C1 segment of cervical spinal cord (tissue), 14 donors: ENCODE results near the gene RNF208.

Source experiments
- DNase-seq, 14 donors: peaks; one replicate each; lab custom pipeline; 2025; lab: John Stamatoyannopoulos, UW

The RNF208 gene, protein sequence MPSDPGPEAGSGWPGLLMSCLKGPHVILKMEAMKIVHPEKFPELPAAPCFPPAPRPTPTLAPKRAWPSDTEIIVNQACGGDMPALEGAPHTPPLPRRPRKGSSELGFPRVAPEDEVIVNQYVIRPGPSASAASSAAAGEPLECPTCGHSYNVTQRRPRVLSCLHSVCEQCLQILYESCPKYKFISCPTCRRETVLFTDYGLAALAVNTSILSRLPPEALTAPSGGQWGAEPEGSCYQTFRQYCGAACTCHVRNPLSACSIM

GRCh38 chr9:137222190-137223077 lies at the start of gene RNF208:
TSS of gene RNF208 (minus strand) at chr9:137222240. CDS start at chr9:137221212, 1,028 bp downstream.
- DNase-seq, result peak in 5 of 14 donors; percentile 40 to 58 (median 46)

DNA sequence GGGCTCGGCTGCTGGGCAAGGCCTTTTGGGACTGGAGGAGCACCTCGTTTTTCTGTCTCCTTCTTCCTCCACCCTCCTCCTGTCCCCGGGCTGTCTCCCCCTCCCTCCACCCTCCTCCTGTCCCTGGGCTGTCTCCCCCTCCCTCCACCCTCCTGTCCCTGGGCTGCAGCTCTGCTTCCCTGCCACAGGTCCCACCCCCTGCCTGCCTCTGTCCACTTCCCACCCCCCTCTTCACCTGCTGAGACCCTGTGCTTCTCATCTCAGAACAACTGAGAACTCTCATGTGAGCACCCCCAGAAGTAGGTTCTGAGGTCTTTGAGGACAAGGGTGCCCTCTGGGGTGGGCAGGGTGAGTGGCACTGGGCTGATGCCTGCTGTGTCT lies 49.6 kb upstream of the RNF208 start:
- DNase-seq, result no peak

GRCh38 chr9:137270929-137271695 lies 49.1 kb upstream of the RNF208 start:
- no peak for DNase-seq

GRCh38 chr9:137269231-137269772 lies 47.3 kb upstream of the RNF208 start:
- no peak for DNase-seq

GRCh38 chr9:137268538-137269201 lies 46.6 kb upstream of the RNF208 start:
- DNase-seq, result no peak

- DNase-seq, result no peak
Measured at GRCh38 chr9:137267933-137268355, 45.9 kb upstream of the RNF208 start.

DNA sequence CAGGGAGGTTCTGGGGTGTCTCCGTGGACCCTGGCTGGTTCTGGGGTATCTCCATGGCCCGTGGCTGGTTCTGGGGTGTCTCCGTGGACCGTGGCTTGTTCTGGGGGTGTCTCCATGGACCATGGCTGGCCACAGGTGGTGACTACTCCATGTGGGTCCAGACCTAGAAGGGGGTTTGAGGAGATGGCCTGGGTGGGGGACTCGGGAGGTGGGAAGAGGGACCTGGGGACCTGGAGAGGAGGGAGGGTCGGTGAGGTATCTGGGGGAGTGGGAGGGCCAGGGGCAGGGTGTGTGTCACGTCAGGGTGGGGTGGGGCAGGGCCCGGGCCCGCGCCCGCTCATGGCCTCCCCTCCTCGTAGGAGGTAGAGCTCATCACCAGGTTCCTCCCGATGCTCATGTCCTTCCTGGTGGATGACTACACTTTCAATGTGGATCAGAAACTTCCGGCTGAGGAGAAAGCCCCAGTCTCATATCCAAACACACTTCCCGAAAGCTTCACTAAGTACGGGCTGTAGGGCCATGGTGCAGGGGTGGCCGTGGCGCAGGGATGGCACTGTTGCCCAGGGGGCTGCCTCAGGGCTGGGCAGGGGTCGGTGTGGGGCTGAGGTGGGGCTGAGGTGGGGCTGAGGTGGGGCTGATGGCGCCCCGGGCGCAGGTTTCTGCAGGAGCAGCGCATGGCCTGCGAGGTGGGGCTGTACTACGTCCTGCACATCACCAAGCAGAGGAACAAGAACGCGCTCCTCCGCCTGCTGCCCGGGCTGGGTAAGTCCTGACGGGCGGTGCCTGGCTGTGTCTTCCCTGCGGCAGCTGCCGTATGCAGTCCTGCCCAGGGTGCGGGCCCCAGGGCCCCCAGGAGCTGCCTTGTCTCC lies 44.8 kb upstream of the RNF208 start:
- DNase-seq, result no peak

- DNase-seq, result no peak
Measured at GRCh38 chr9:137266162-137266527, 44.1 kb upstream of the RNF208 start.

GRCh38 chr9:137265496-137266161 lies 43.6 kb upstream of the RNF208 start:
- DNase-seq, result no peak

DNA sequence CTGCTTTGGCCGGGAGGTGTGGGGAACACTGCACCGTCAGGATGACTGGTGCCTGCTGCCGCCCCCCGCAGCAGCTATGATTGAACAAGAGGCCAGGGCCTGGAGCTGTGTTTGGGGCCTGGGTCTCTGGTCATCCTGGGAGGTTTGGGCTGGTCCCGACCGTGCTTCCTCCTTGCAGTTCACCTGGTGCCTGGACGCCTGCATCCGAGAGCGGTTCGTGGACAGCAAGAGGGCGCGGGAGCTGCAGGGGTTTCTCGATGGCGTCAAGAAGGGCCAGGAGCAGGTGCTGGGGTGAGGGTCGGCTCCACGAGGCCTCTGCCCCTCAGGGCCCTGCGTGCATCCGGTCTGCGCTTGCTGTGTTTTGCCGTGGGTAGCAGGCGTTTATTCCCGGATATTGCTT lies 42.0 kb upstream of the RNF208 start:
- DNase-seq, result no peak

DNA sequence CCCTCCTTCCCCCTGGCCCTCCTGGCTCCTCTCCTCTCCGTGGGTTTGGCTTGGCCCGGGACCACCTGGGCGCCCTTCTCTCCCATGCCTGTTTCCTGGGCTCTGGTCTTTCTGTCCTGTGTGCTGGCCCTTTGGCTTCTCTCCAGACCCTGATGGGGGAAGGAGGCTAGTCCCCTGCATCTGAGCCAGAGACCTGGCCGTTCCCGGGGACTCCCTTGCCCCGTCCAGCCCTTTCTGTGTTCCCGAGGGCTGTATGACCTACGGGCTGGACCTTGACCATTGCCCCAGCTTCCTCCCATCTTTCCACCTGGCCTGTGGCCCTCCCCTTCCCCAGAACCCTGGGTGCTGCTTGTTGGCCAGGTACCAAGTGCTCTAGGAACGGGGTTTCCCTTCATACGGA lies 41.5 kb upstream of the RNF208 start:
- DNase-seq, result no peak

GRCh38 chr9:137262909-137263285 lies 40.9 kb upstream of the RNF208 start:
- no peak for DNase-seq

DNA sequence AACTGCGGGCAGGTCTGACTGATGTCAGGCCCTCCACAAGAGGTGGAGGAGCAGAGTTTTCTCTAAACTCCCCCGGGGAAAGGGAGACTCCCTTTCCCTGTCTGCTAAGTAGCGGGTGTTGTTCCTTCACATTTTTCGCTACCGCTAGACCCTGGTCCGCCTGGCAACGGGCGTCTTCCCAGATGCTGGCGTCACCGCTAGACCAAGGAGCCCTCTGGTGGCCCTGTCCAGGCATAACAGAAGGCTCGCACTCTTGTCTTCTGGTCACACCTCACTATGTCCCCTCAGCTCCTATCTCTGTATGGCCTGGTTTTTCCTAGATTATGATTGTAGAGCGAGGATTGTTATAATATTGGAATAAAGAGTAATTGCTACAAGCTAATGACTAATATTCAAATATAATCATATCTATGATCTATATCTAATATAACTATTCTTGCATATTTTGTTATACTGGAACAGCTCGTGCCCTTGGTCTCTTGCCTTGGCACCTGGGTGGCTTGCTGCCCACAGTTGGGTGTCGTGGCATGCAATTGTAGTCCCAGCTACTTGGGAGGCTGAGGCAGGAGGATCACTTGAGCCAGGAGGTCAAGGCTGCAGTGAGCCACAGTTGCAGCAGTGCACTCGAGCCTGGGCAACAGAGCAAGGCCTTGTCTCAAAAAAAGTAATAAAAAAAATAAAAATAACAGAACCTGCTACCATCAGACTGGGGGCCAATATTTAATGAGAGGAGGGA lies 40.3 kb upstream of the RNF208 start:
- peak in 2 of 14 donors; percentile 20 to 29 for DNase-seq

DNA sequence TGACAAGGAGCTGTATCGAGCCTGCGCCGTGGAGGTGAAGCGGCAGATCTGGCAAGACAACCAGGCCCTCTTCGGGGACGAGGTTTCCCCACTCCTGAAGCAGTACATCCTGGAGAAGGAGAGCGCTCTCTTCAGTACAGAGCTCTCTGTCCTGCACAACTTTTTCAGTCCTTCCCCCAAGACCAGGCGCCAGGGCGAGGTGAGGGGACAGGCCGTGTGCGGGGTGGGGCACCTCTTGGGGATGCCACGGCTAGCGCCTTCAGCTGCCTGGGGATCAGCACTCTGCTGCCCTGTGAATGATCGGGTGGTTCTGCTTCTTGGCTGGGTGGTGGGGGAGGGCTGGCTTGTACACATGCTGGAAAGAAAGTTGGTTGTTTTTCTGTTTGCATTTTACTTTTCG lies 34.8 kb upstream of the RNF208 start:
- DNase-seq, result no peak

DNA sequence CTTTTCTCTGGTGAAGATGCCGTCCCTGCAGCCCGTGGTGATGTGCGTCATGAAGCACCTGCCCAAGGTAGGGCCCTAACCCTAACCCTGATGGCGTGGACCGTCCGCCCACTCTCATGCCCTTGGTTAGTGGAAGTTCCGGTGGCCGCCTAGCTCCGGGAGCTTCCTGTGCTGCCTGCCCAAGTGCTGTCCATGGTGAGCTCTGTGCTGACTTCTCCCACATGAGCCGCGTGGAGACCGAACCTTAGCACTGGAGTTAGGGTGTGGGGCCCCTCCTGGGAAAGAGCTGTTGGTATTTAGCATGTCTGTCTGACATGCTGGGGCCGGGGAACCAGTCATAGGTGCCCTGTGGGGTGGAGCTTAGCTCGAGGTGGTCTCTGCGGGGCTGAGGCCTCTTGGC lies 34.3 kb upstream of the RNF208 start:
- no peak for DNase-seq

- no peak for DNase-seq
Measured at GRCh38 chr9:137255448-137256114, 33.5 kb upstream of the RNF208 start.

DNA sequence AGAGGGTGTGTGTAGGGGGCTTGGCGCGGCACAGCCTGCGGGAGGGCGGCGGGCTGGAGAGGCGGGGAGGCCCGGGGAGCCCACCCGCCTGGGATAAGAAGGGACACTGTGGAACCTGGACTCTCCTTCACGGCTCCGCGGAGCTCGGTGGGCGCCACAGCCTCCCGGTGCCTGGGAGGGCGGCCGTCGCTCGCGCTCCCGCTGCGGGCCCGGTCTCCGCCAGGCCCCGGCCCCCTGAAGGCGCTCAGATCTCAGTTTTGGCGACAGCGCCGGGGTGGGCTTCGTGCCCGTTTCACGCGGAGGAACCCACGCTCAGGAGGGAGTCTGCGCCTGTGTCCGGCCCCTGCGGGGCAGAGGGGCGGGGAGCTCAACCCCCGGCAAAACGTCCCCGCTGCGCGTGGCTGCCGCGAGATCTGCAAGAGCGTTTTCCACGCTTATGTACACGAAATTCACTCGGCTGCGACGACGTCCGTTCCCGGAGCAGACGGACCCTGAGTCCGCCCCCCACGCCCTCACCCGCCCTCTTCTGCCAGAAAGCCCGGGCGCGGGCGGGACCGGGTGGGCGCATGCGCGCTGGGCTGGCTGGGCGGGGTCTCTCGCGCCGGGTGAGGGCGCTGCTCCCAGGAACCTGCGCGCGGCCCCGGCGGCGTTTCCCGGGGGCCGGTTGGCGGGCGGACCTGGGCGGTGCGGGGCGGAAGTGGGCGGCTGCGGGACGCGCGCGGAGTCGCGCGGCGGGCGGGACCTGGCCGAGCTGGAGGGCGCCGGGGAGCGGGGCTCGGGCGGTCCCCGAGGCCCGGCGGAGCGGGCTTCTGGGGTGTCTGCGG lies 32.8 kb upstream of the RNF208 start, which contains the start of gene NELFB:
Gene NELFB, plus strand, starts transcription at position 704 of the 824 bp plus-strand sequence.
- peak; percentile 19 to 98 (median 86) for DNase-seq
